ENCODE results near the gene IL1RAPL2.

GRCh38 chrX:104803219-104803618 lies 237.2 kb downstream of the IL1RAPL2 start:
- TF ChIP-seq, protein P1, sequence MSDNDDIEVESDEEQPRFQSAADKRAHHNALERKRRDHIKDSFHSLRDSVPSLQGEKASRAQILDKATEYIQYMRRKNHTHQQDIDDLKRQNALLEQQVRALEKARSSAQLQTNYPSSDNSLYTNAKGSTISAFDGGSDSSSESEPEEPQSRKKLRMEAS (IDR thresholded peaks at IDR 0.05), result no peak
- TF ChIP-seq ZBTB7A (IDR thresholded peaks at IDR 0.05; ENCODE audit: low read depth), result no peak
- TF ChIP-seq NFIC (IDR thresholded peaks at IDR 0.05), result no peak
- TF ChIP-seq REST (IDR thresholded peaks at IDR 0.05; ENCODE audit: low read depth), result no peak
- TF ChIP-seq TEAD4 (IDR thresholded peaks at IDR 0.05), result no peak
